OCI-LY1 (cell line): ENCODE data around the gene ERMAP.

Experiments used
- CTCF ChIP-seq: fragments of 200-600 bp; sonication (generic), shearing (Covaris generic); IDR thresholded peaks from 2 replicates; pipeline ENCODE4 v1.5.1; 2017; ENCODE audit warnings: mild to moderate bottlenecking, antibody characterized with exemption, low read length, moderate library complexity, mixed read lengths
- EZH2 ChIP-seq: fragments of 200-600 bp; sonication (generic), shearing (Covaris generic); IDR thresholded peaks from 2 replicates; pipeline ENCODE4 v1.8.0; 2017; ENCODE audit warnings: borderline replicate concordance, mixed run types, mild to moderate bottlenecking, antibody characterized with exemption, low read length, moderate library complexity, mixed read lengths

- no peak for TF ChIP-seq CTCF
- no peak for TF ChIP-seq EZH2
These were observed 28.9 kb upstream of the ERMAP start for GRCh38 chr1:42788021-42788420.
